Ureter (tissue), 1 donor: ENCODE data around the gene FRK. TPM values are rescaled to one million over a fixed set of nuclear protein-coding genes. Genes with fewer than 3 reads are reported as not detected.
"Not testable (repeated sequence)": the region's sequence is repeated elsewhere in the genome, so short reads cannot be mapped to it uniquely, and the experiment has no call there.

Experiments used
- DNase-seq: peaks from one replicate; pipeline ENCODE4 v3.0.0-alpha.2; 2020; ENCODE audit warnings: low spot score
- total RNA-seq: library from RNA; stranded (reverse); gene quantifications from one replicate; pipeline ENCODE4 v1.2.4, GENCODE V29; 2023
- donor health status: DM: yes; HTN: yes; CAD: no.

Gene FRK
- total RNA-seq, 1 donor from 2014 or later = 11.5 TPM

- DNase-seq = no peak
Measured at GRCh38 chr6:115890238-115890637, 170.5 kb downstream of the FRK start.

DNA sequence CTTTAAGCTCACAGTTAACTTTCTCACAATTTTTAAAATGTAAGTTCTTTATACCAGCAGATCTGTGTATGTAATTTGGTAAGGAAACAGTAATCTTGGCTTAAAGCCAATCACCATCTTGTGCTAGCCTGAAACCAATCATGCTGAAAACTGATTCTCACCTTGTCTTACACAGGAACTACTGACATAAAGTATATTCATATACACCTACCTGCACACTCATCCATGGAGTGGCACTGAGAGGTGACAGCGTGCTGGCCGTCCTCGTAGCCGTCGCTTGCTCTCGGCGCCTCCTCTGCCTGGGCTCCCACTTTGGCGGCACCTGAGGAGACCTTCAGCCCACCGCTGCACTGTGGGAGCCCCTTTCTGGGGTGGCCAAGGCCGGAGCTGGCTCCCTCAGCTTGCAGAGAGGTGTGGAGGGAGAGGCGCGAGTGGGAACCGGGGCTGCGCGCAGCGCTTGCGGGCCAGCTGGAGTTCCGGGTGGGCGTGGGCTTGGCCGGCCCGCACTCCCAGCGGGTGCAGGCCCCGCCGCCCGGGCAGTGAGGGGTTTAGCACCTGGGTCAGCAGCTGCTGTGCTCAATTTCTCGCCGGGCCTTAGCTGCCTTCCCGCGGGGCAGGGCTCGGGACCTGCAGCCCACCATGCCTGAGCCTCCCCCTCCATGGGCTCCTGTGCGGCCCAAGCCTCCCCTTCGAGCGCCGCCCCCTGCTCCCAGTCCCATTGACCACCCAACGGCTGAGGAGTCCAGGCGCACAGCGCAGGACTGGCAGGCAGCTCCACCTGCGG, 171.8 kb downstream of the FRK start:
- DNase-seq = not testable (repeated sequence)

- DNase-seq = no peak
Measured at GRCh38 chr6:115887891-115888290, 172.8 kb downstream of the FRK start.

GRCh38 chr6:115885636-115886366, 174.9 kb downstream of the FRK start:
- DNase-seq = no peak

- DNase-seq = no peak
Measured at GRCh38 chr6:115882771-115883170, 177.9 kb downstream of the FRK start.

DNA sequence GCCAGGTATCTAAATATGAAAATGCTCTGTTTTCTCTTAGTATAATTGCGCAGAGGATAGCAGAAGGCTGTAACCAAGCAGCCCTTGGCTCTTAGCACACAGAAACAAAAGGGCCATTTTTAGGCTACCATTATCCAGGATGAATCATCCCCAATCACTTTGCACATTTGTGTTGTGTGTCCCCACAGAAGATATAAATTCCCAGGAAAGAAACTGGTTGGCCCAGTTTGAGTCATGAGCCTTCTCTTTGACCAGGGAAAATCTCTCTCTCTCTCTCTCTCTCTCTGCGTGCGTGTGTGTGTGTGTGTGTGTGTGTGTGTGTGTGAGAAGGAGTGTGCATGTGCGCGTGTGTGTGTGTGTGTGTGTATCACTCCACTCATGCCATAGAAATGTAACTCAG, 178.5 kb downstream of the FRK start:
- DNase-seq = no peak

Other genes with a start within 250 kb of the FRK start
- 41.6 TPM for gene NT5DC1, start 40.0 kb upstream of the FRK start, total RNA-seq
- not detected for gene COL10A1, start 65.2 kb upstream of the FRK start, total RNA-seq
- gene TSPYL4, start 193.2 kb upstream of the FRK start, total RNA-seq = 26.1 TPM
- gene TSPYL1, start 219.0 kb upstream of the FRK start, total RNA-seq = 118 TPM